HG03558 (cell line): Measurements from ENCODE around the gene LYPD4.

Source experiments
- ATAC-seq: cut with Tn5 transposase; IDR thresholded peaks from one replicate; pipeline ENCODE4 v1.9.1; 2021; ENCODE audit warnings: moderate number of reproducible peaks; ENCODE audit not compliant: unreplicated experiment; ENCODE audit errors: extremely low read depth

LYPD4 gene

GRCh38 chr19:41844601-41845000 lies at the start of gene LYPD4:
Gene LYPD4 (minus strand): TSS chr19:41844683. CDS start chr19:41839285, 5,398 bp downstream.
- ATAC-seq = no peak

DNA sequence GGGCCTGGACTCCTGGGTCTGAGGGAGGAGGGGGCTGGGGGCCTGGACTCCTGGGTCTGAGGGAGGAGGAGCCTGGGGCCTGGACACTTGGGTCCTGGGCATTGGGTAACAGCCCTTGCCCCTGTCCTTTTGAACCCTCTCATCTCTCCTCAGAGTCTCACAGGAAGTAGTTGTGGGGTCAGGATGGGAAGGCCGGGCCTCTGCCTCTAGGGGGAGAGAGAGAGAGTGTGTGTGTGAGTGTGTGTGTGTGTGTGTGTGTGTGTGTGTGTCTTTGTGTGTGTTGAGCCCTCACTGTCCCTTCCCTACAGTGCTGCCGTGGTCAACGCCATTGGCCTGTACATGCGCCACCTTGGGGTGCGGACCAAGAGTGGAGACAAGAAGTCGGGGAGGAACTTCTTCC lies 49.4 kb upstream of the LYPD4 start:
- no peak for ATAC-seq

DNA sequence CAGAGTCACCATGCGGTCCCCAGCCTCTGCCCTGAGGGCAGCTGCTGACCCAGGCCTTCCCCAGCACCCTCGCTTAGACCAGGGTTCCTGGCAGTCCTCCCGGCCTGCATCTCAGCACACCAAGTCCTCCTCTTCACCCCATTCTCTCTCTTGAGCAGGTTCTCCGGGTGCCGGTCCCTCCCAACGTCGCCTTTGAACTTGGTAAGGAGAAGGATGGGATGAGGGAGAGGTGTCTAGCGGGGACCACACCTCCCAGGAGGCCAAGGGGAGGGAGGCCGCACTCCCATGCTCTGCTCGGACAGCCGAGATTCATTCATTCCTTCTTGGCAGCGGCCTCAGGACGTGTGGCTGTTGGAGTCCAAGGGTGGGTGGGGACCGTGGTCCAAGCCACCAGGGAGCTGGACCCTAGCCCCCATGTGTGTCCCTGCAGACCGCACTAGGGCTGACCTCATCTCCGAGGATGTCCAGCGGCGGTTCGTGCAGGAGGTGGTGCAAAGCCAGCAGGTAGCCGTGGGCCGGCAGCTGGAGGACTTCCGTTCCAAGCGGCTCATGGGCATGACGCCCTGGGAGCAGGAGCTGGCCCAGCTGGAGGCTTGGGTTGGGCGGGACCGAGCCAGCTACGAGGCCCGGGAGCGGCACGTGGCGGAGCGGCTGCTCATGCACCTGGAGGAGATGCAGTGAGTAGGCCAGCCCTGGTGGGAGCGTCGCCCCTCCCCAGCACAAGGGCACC lies 47.9 kb upstream of the LYPD4 start:
- ATAC-seq = no peak

DNA sequence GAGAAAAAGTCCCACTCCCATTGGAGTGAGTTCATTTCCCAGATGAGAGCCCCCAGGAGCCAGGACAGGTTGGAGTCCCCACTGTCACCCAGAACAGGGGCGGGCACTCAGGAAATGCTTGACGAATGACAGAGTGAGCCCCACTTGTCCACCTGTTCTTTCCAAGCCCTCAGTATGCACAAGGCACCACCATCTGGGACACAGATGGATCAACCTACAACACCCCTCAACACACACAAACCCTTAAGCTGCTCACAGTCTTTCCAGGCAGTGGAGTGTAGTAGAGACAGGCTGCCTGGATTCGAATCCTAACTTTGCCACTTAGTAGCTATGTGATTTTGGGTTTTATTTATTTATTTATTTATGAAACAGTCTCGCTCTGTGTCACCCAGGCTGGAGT lies 46.5 kb upstream of the LYPD4 start:
- ATAC-seq = no peak

- ATAC-seq = no peak
These were observed 45.4 kb upstream of the LYPD4 start for GRCh38 chr19:41889896-41890295.

GRCh38 chr19:41888926-41889325 lies 44.4 kb upstream of the LYPD4 start:
- no peak for ATAC-seq

GRCh38 chr19:41887711-41888382 lies 43.4 kb upstream of the LYPD4 start:
- ATAC-seq = no peak

DNA sequence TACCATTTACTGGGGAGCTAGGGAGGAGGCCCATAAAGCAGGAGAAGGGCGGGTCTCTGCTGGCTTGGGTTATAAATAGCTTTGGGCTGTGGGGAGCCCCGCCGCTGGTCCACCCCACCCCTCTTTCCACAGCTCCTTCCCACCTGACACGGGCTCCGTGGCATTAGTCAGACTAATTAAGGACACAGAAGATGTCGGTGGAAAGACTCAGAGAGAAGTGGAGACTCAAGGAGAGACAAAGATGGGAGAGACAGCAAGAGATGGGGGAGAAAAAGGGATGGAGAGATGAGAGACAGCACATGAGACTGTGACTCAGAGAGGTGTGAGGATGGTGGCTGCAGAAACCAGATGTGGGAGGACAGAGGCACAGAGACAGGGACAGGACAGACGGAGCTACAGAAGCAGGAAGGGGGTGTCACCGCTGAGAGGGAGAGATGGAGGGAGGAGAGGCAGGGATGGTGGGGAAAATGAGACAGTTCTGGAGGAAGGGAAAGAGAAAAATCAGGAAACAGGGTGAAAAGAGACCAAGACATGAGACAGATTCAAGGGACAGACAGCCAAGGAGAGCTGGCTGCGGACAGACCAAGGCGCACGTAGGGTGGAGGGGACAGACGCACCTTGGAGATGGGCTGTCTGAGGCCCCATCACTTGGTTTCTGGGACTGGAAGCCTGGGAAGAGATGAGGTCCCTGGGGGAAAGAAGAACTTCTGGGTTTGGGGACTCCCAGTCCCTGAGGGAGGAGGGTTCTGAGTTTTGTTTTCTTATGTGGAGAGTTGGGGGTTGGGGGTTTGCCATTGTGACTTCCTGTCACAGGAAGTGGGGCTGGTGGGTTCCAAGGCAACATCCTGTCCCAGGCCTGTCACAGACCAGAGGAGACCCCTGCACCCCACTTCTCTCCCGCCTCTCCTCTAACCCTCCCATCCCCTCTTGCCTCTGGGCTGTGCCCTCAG lies 42.6 kb upstream of the LYPD4 start:
- ATAC-seq = no peak

- ATAC-seq = peak; percentile 57
These were observed 39.6 kb upstream of the LYPD4 start for GRCh38 chr19:41883821-41884733.

GRCh38 chr19:41883463-41883820 lies 39.0 kb upstream of the LYPD4 start:
- ATAC-seq = no peak

DNA sequence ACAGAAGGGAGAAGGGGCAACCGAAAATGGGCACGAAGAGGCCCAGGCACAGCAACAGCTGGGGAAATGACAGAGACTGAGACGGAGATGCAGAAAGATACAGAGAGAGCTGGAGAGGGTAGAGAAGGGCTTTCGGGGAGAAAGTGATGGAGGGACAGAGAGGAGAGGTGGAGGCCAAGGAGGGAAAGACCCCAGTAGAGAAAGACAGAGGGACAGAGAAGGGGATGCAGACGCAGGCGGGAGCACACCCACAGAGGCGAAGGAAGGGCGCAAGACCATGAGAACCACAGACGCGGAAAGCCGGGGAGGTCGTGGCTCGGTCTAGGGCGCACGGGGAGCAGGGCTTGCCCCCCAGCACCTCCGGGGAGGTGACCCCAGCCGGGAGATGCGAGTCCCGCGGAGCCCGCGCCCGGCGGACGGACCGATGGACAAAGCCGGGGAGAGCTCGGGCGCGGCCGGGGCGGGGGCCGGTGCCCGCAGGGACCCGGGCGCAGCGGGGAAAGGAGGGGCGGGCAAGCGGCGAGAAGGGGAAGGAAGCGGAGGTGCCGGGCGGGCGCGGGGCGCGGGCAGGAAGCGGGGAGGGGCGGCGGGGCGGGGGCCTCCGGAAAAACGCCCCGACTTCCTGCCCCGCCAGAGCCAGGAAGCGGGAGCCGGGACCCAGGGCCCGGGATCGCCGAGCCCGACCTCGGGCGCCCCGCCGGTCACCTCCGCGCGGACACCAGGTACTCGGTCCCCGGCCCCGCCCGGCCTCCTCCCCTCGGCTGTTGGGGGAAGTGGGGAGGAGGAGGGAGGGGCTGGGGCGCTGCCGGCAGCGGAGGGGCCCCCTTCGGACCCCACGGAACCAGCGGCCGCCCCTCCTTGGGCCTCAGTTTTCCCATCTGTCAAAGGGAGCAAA lies 38.3 kb upstream of the LYPD4 start, which contains the start of gene ARHGEF1:
TSS of gene ARHGEF1 (plus strand) at position 617 of the 895 bp plus-strand sequence. CDS start 4,899 bp downstream, outside the sequence.
- ATAC-seq = no peak

DNA sequence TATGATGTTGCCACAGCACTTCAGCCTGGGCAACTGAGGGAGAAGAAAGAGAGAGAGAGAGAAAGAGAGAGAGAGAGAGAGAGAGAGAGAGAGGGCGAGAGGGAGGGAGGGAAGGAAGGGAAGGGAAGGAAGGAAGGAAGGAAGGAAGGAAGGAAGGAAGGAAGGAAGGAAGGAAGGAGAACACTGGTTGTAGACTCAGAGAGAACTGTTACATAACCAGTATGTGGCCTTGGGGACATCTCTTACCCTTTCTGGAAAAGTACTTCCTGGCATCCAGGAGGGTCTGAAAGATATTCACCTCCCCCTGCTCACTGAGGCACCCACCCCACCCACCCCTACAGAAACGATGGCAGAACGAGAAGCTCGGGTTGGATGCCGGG lies 35.8 kb upstream of the LYPD4 start:
- ATAC-seq = no peak

- ATAC-seq = no peak
These were observed 35.3 kb upstream of the LYPD4 start for GRCh38 chr19:41879670-41880328.

DNA sequence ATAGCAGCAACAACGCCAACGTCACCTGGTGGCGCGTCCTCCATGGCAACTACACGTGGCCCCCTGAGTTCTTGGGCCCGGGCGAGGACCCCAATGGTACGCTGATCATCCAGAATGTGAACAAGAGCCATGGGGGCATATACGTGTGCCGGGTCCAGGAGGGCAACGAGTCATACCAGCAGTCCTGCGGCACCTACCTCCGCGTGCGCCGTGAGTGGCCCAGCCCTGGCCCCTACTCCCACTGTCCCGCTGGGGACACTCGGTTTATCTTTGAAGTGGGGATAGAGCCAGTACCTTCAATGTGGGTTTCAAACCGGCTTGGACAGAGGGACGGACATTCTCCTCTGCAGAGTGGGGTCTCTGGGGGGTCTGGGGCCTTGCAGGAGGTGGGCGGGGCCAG lies 34.6 kb upstream of the LYPD4 start:
- ATAC-seq = no peak

- ATAC-seq = no peak
These were observed 33.7 kb upstream of the LYPD4 start for GRCh38 chr19:41877916-41878905.

GRCh38 chr19:41876847-41877832 lies 32.7 kb upstream of the LYPD4 start, which contains the start of gene CD79A:
Gene CD79A (plus strand): TSS chr19:41877279. CDS start chr19:41877305, 26 bp downstream.
- ATAC-seq = peak; percentile 59
